Measurements from ENCODE around the gene HTR1D. TPM values are rescaled to one million over a fixed set of nuclear protein-coding genes. Genes with fewer than 3 reads are reported as not detected.

The HTR1D gene
- total RNA-seq, 3 donors from 2014 or later (not counting 1 experiment from before 2014, with no cell fraction given): not detected

- ATAC-seq (no peak), DNase-seq (no peak)
- Mint-ChIP-seq H3K4me3 (no peak overlapping the region), H3K27ac (no peak overlapping the region), H3K27me3 (ENCODE audit: low read depth in 2 of 2) (peaks cover 50 to 53% of the 10 kb centered on the region in 2 donors), H3K9me3 (no peaks in the 10 kb centered on the region), H3K4me1 (peaks cover 0 to 10% of the 10 kb centered on the region in 2 donors), H3K36me3 (no peaks in the 10 kb centered on the region)
- Histone ChIP-seq H3K4me3 (ENCODE audit: low read length) (no peak overlapping the region), H3K27me3 (ENCODE audit: control insufficient read depth, insufficient read depth, low read length) (peaks cover 6% of the 10 kb centered on the region), H3K9me3 (ENCODE audit: control insufficient read depth, insufficient read depth, low read length) (no peaks in the 10 kb centered on the region), H3K36me3 (ENCODE audit: control insufficient read depth, insufficient read depth, low read length) (no peaks in the 10 kb centered on the region), H3K4me1 (ENCODE audit: control insufficient read depth, insufficient read depth, low read length) (peaks cover 4% of the 10 kb centered on the region), H3K27ac (ENCODE audit: low read length) (no peak overlapping the region)
- 88% methylated on average over 3 of the region's 3 CpGs for WGBS (ENCODE audit: insufficient coverage)
- intact Hi-C loops (cut with micrococcal nuclease): no loop called here
- TF ChIP-seq CTCF (IDR thresholded peaks at IDR 0.05): no peak
Observed at GRCh38 chr1:23215751-23216449, 1.4 kb downstream of the HTR1D start.

GRCh38 chr1:23215291-23215690 lies 2.0 kb downstream of the HTR1D start:
- no peaks in the 10 kb centered on the region for H3K9me3 ChIP-seq (ENCODE audit: control insufficient read depth, insufficient read depth, low read length)
- no peak overlapping the region for H3K27ac Mint-ChIP-seq

GRCh38 chr1:23214640-23215039 lies 2.7 kb downstream of the HTR1D start:
- DNase-seq (no peak), ATAC-seq (no peak)
- peaks cover 3% of the 10 kb centered on the region for H3K27me3 ChIP-seq (ENCODE audit: control insufficient read depth, insufficient read depth, low read length)
- no peak for TF ChIP-seq CTCF (IDR thresholded peaks at IDR 0.05)
- H3K27ac Mint-ChIP-seq: no peak overlapping the region
- H3K36me3 ChIP-seq (ENCODE audit: control insufficient read depth, insufficient read depth, low read length): no peaks in the 10 kb centered on the region
- peaks cover 4% of the 10 kb centered on the region for H3K4me1 ChIP-seq (ENCODE audit: control insufficient read depth, insufficient read depth, low read length)
- H3K27me3 Mint-ChIP-seq (ENCODE audit: low read depth in 2 of 2): peaks cover 43 to 44% of the 10 kb centered on the region in 2 donors
- no peak overlapping the region for H3K4me3 Mint-ChIP-seq
- peaks cover 0 to 15% of the 10 kb centered on the region in 2 donors for H3K4me1 Mint-ChIP-seq
- H3K4me3 ChIP-seq (ENCODE audit: low read length): no peak overlapping the region
- no peaks in the 10 kb centered on the region for H3K36me3 Mint-ChIP-seq
- H3K9me3 Mint-ChIP-seq: no peaks in the 10 kb centered on the region
- 96% methylated on average over 4 of the region's 4 CpGs for WGBS (ENCODE audit: insufficient coverage)
- no peaks in the 10 kb centered on the region for H3K9me3 ChIP-seq (ENCODE audit: control insufficient read depth, insufficient read depth, low read length)
- intact Hi-C loops (cut with micrococcal nuclease): no loop called here
- no peak overlapping the region for H3K27ac ChIP-seq (ENCODE audit: low read length)

More at GRCh38 chr1:23215291-23215690, 2.0 kb downstream of the HTR1D start:
- intact Hi-C loops (cut with micrococcal nuclease): no loop called here
- peaks cover 48% of the 10 kb centered on the region in 2 donors for H3K27me3 Mint-ChIP-seq (ENCODE audit: low read depth in 2 of 2)
- 88% methylated on average over 3 of the region's 3 CpGs for WGBS (ENCODE audit: insufficient coverage)
- H3K36me3 ChIP-seq (ENCODE audit: control insufficient read depth, insufficient read depth, low read length): no peaks in the 10 kb centered on the region
- ATAC-seq (no peak), DNase-seq (no peak)
- peaks cover 0 to 10% of the 10 kb centered on the region in 2 donors for H3K4me1 Mint-ChIP-seq
- H3K4me3 Mint-ChIP-seq: no peak overlapping the region
- no peaks in the 10 kb centered on the region for H3K9me3 Mint-ChIP-seq
- no peak overlapping the region for H3K27ac ChIP-seq (ENCODE audit: low read length)
- H3K4me3 ChIP-seq (ENCODE audit: low read length): no peak overlapping the region
- no peaks in the 10 kb centered on the region for H3K36me3 Mint-ChIP-seq
- TF ChIP-seq CTCF (IDR thresholded peaks at IDR 0.05): no peak
- peaks cover 4% of the 10 kb centered on the region for H3K4me1 ChIP-seq (ENCODE audit: control insufficient read depth, insufficient read depth, low read length)
- H3K27me3 ChIP-seq (ENCODE audit: control insufficient read depth, insufficient read depth, low read length): peaks cover 5% of the 10 kb centered on the region

DNA sequence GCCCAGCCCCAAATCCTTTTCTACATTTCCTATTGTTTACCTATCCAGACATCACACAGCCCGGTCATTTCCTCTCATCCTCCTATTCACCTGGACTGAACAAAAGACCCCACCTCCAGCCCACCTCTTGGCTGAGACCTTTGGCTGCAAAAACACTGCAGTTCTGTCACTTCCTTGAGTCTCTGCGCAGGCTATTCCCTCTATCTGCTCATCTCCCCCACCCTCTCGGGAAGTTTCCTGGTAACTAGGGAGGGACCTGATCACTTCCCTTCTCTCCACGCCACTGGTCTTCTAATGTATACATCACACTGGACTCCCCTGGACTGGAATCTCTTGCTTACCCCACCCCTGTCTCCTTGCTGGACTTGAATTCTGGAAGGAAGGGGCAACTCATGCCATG lies 5.3 kb downstream of the HTR1D start:
- no peak for TF ChIP-seq CTCF (IDR thresholded peaks at IDR 0.05)
- H3K27me3 Mint-ChIP-seq (ENCODE audit: low read depth in 2 of 2): peaks cover 25 to 28% of the 10 kb centered on the region in 2 donors
- peaks cover 4% of the 10 kb centered on the region for H3K4me1 ChIP-seq (ENCODE audit: control insufficient read depth, insufficient read depth, low read length)
- ATAC-seq (no peak), DNase-seq (no peak)
- H3K4me1 Mint-ChIP-seq: peaks cover 0 to 12% of the 10 kb centered on the region in 2 donors
- H3K4me3 ChIP-seq (ENCODE audit: low read length): no peak overlapping the region
- no peaks in the 10 kb centered on the region for H3K36me3 ChIP-seq (ENCODE audit: control insufficient read depth, insufficient read depth, low read length)
- 76% methylated on average over 4 of the region's 4 CpGs for WGBS (ENCODE audit: insufficient coverage)
- H3K9me3 ChIP-seq (ENCODE audit: control insufficient read depth, insufficient read depth, low read length): no peaks in the 10 kb centered on the region
- H3K27ac ChIP-seq (ENCODE audit: low read length): no peak overlapping the region
- H3K9me3 Mint-ChIP-seq: no peaks in the 10 kb centered on the region
- H3K36me3 Mint-ChIP-seq: no peaks in the 10 kb centered on the region
- H3K27me3 ChIP-seq (ENCODE audit: control insufficient read depth, insufficient read depth, low read length): peaks cover 3% of the 10 kb centered on the region
- intact Hi-C loops (cut with micrococcal nuclease): no loop called here
- H3K27ac Mint-ChIP-seq: no peak overlapping the region
- H3K4me3 Mint-ChIP-seq: no peak overlapping the region
